Parathyroid adenoma (tissue), 2 donors: ENCODE measurements around the gene KLHL21.

Experiments used
- H2AFZ ChIP-seq: fragments of 300-600 bp; sonication (generic); one replicate; pipeline ENCODE4 v1.7.0; 2017; ENCODE audit warnings: antibody characterized with exemption, mild to moderate bottlenecking
- H3K27ac ChIP-seq: fragments of 300-600 bp; sonication (generic); one replicate; pipeline ENCODE4 v1.7.0; 2017
- H3K27me3 ChIP-seq: fragments of 300-600 bp; sonication (generic); one replicate; pipeline ENCODE4 v1.7.0; 2017; ENCODE audit warnings: low read length; ENCODE audit not compliant: control insufficient read depth, insufficient read depth
- H3K36me3 ChIP-seq: fragments of 300-600 bp; sonication (generic); one replicate; pipeline ENCODE4 v1.7.0; 2017; ENCODE audit warnings: low read length; ENCODE audit not compliant: control insufficient read depth, insufficient read depth
- H3K4me1 ChIP-seq: fragments of 300-600 bp; sonication (generic); one replicate; pipeline ENCODE4 v1.7.0; 2017; ENCODE audit warnings: control low read depth
- H3K4me2 ChIP-seq: fragments of 300-600 bp; sonication (generic); one replicate; pipeline ENCODE4 v1.7.0; 2017; ENCODE audit warnings: low read length
- H3K4me3 ChIP-seq: fragments of 300-600 bp; sonication (generic); one replicate; pipeline ENCODE4 v1.7.0; 2017; ENCODE audit warnings: low read depth, low read length
- H3K79me2 ChIP-seq: fragments of 300-600 bp; sonication (generic); one replicate; pipeline ENCODE4 v1.7.0; 2017; ENCODE audit warnings: control low read depth
- H3K9ac ChIP-seq: fragments of 300-600 bp; sonication (generic); one replicate; pipeline ENCODE4 v1.7.0; 2017; ENCODE audit warnings: mild to moderate bottlenecking
- H3K9me3 ChIP-seq: fragments of 300-600 bp; sonication (generic); one replicate; pipeline ENCODE4 v1.7.0; 2017; ENCODE audit warnings: low read length; ENCODE audit not compliant: control insufficient read depth
- TF ChIP-seq, protein P1 (sequence below): fragments of 300-600 bp; sonication (generic); IDR thresholded peaks from one replicate; pipeline ENCODE4 v1.7.0; 2017; ENCODE audit warnings: antibody characterized with exemption, mild to moderate bottlenecking
- donor health status: primary hyperparathyroidism.

Gene KLHL21

DNA sequence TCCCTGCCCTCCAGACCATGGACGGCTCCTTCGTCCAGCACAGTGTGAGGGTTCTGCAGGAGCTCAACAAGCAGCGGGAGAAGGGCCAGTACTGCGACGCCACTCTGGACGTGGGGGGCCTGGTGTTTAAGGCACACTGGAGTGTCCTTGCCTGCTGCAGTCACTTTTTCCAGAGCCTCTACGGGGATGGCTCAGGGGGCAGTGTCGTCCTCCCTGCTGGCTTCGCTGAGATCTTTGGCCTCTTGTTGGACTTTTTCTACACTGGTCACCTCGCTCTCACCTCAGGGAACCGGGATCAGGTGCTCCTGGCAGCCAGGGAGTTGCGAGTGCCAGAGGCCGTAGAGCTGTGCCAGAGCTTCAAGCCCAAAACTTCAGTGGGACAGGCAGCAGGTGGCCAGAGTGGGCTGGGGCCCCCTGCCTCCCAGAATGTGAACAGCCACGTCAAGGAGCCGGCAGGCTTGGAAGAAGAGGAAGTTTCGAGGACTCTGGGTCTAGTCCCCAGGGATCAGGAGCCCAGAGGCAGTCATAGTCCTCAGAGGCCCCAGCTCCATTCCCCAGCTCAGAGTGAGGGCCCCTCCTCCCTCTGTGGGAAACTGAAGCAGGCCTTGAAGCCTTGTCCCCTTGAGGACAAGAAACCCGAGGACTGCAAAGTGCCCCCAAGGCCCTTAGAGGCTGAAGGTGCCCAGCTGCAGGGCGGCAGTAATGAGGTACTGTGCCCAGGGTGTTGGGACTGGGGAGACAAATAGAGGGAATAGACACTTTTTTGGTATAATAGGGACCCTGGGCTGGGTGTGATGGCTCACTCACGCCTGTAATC is 21.9 kb downstream of the KLHL21 start:
- no peaks in the 10 kb centered on the region for H3K27me3 ChIP-seq
- peak overlapping the region; percentile 85 for H3K4me3 ChIP-seq
- H3K4me2 ChIP-seq: peak overlapping the region; percentile 87
- H3K9me3 ChIP-seq: no peaks in the 10 kb centered on the region
- peaks cover 4% of the 10 kb centered on the region for H3K79me2 ChIP-seq
- no peaks in the 10 kb centered on the region for H3K36me3 ChIP-seq
- H2AFZ ChIP-seq: peak overlapping the region; percentile 97
- no peak overlapping the region for H3K9ac ChIP-seq
- TF ChIP-seq, protein P1, sequence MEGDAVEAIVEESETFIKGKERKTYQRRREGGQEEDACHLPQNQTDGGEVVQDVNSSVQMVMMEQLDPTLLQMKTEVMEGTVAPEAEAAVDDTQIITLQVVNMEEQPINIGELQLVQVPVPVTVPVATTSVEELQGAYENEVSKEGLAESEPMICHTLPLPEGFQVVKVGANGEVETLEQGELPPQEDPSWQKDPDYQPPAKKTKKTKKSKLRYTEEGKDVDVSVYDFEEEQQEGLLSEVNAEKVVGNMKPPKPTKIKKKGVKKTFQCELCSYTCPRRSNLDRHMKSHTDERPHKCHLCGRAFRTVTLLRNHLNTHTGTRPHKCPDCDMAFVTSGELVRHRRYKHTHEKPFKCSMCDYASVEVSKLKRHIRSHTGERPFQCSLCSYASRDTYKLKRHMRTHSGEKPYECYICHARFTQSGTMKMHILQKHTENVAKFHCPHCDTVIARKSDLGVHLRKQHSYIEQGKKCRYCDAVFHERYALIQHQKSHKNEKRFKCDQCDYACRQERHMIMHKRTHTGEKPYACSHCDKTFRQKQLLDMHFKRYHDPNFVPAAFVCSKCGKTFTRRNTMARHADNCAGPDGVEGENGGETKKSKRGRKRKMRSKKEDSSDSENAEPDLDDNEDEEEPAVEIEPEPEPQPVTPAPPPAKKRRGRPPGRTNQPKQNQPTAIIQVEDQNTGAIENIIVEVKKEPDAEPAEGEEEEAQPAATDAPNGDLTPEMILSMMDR: no peak
- H3K27ac ChIP-seq: peak overlapping the region; percentile 83
- H3K4me1 ChIP-seq: peaks cover 8% of the 10 kb centered on the region

DNA sequence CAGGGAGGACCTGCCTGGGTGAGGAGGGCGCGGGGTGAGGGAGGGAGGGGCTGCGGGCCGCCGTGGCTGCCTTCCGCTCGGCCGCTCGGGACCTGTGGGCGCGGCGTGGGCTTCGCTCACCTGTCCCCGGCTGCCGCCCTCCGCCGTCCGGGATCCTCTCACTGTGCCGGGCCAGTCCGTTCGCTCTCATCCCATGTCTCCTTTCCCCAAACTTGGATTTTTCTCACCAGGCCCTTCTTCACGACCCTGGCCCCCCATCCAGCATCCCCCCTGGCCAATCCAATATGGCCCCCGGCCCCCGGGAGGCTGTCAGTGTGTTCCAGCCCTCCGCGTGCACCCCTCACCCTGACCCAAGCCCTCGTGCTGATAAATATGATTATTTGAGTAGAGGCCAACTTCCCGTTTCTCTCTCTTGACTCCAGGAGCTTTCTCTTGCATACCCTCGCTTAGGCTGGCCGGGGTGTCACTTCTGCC is 22.5 kb downstream of the KLHL21 start:
- peak overlapping the region; percentile 83 for H3K27ac ChIP-seq
- H3K79me2 ChIP-seq: peaks cover 4% of the 10 kb centered on the region
- peak overlapping the region; percentile 85 for H3K4me3 ChIP-seq
- no peak overlapping the region for H3K9ac ChIP-seq
- H3K4me2 ChIP-seq: peak overlapping the region; percentile 87
- no peaks in the 10 kb centered on the region for H3K36me3 ChIP-seq
- H2AFZ ChIP-seq: peak overlapping the region; percentile 97
- H3K9me3 ChIP-seq: no peaks in the 10 kb centered on the region
- peaks cover 8% of the 10 kb centered on the region for H3K4me1 ChIP-seq
- TF ChIP-seq, protein P1: no peak
- no peaks in the 10 kb centered on the region for H3K27me3 ChIP-seq

GRCh38 chr1:6579374-6580118 is 23.1 kb downstream of the KLHL21 start, which contains the start of gene ZBTB48:
ZBTB48 (plus strand) TSS chr1:6579994; CDS start chr1:6580610, 616 bp downstream.
- H3K9ac ChIP-seq: peak within 1 kb of the TSS; percentile 46
- TF ChIP-seq, protein P1: no peak
- peak within 1 kb of the TSS; percentile 83 for H3K27ac ChIP-seq
- H3K9me3 ChIP-seq: no peaks in the 10 kb centered on the region
- H3K4me1 ChIP-seq: peaks cover 8% of the 10 kb centered on the region
- H3K36me3 ChIP-seq: no peaks in the 10 kb centered on the region
- peak within 1 kb of the TSS; percentile 87 for H3K4me2 ChIP-seq
- H3K27me3 ChIP-seq: no peaks in the 10 kb centered on the region
- H2AFZ ChIP-seq: peak within 1 kb of the TSS; percentile 97
- peaks cover 4% of the 10 kb centered on the region for H3K79me2 ChIP-seq
- H3K4me3 ChIP-seq: peak within 1 kb of the TSS; percentile 85

DNA sequence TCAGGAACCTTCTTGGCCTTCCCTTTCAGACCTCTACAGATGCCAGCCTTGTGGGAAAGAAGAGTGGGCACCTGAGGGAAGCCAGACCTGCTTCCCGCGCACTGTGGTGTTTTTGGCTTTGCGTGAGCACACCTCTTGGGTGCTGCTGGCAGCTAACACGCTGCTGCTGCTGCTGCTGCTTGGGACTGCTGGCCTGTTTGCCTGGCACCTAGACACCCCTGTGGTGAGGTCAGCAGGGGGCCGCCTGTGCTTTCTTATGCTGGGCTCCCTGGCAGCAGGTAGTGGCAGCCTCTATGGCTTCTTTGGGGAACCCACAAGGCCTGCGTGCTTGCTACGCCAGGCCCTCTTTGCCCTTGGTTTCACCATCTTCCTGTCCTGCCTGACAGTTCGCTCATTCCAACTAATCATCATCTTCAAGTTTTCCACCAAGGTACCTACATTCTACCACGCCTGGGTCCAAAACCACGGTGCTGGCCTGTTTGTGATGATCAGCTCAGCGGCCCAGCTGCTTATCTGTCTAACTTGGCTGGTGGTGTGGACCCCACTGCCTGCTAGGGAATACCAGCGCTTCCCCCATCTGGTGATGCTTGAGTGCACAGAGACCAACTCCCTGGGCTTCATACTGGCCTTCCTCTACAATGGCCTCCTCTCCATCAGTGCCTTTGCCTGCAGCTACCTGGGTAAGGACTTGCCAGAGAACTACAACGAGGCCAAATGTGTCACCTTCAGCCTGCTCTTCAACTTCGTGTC is 23.9 kb downstream of the KLHL21 start:
- Histone ChIP-seq H3K36me3 (no peaks in the 10 kb centered on the region), H3K79me2 (peaks cover 4% of the 10 kb centered on the region), H3K4me2 (peak overlapping the region; percentile 87), H3K27ac (peak overlapping the region; percentile 83), H3K4me1 (peaks cover 6% of the 10 kb centered on the region), H3K9me3 (no peaks in the 10 kb centered on the region), H3K9ac (no peak overlapping the region), H2AFZ (peak overlapping the region; percentile 97), H3K27me3 (no peaks in the 10 kb centered on the region), H3K4me3 (peak overlapping the region; percentile 85)
- TF ChIP-seq, protein P1: no peak
